ENCODE measurements around the gene SYTL3.
"Not testable (repeated sequence)": the region's sequence is repeated elsewhere in the genome, so short reads cannot be mapped to it uniquely, and the experiment has no call there.

The SYTL3 gene

GRCh38 chr6:158780246-158780884 lies 130.5 kb downstream of the SYTL3 start:
- no peak for DNase-seq

- no peak for DNase-seq
These were observed 131.3 kb downstream of the SYTL3 start for GRCh38 chr6:158780988-158781691.

GRCh38 chr6:158781692-158782373 lies 132.0 kb downstream of the SYTL3 start:
- DNase-seq, result no peak

- DNase-seq, result no peak
These were observed 132.7 kb downstream of the SYTL3 start for GRCh38 chr6:158782432-158783166.

- DNase-seq, result no peak
These were observed 133.3 kb downstream of the SYTL3 start for GRCh38 chr6:158783167-158783450.

DNA sequence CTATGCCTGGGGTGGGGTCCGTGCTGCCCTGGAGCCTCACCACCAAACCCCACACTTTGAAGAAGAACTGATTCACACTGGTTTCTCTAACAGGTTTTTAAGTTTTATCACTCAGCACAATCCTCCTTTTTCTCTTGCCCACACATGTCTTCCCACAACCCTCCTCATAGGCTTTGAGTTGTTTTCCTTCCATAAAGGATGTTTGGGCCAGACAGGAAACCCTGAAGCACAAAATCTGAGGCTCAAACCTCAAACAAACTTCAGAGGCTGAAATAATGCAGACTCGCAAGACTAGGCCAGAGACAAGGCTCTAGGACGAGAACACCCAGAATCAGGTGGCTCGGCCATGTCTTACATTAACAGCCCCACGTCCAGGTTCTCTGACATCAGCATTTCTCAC lies 134.0 kb downstream of the SYTL3 start:
- no peak for DNase-seq

GRCh38 chr6:158784505-158784904 lies 134.7 kb downstream of the SYTL3 start:
- DNase-seq, result no peak

GRCh38 chr6:158785036-158785435 lies 135.2 kb downstream of the SYTL3 start:
- DNase-seq, result no peak

- no peak for DNase-seq
These were observed 136.9 kb downstream of the SYTL3 start for GRCh38 chr6:158786645-158787304.

GRCh38 chr6:158787395-158787794 lies 137.5 kb downstream of the SYTL3 start:
- no peak for DNase-seq

DNA sequence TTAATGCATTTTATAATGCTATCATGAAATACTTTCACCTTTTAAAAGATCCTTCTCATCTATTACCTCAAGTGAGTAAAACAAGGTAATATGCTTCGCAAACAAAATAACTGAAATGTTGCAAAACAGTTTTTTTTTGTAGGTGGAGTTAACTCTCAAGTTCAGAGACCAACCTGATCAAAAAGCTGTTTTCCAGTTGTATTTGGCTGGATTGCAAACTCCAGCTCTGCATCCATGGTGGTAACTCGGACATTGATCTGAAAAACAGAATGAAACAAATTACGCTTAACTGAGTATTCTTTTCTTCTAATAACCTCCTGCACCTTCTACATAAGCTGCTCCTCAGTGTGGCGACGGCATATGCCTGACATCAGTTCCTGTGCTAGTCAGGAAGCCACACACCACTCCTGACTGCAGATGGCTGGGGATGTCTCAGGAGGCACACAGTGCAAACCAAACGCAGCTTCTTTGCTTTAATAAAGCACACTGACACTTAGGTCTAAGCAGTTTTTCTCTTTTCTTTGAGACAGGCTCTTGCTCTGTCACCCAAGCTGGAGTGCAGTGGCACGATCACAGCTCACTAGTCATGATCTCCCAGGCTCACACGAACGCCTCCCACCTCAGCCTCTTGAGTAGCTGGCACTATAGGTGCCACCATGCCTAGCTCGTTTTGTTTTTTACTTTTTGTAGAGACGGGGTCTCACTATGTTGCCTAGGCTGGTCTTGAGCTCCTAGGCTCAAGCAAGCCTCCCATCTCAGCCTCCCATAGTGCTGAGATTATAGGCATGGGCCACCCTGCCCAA lies 139.5 kb downstream of the SYTL3 start:
- no peak for DNase-seq

- DNase-seq, result no peak
These were observed 141.5 kb downstream of the SYTL3 start for GRCh38 chr6:158791274-158791855.

DNA sequence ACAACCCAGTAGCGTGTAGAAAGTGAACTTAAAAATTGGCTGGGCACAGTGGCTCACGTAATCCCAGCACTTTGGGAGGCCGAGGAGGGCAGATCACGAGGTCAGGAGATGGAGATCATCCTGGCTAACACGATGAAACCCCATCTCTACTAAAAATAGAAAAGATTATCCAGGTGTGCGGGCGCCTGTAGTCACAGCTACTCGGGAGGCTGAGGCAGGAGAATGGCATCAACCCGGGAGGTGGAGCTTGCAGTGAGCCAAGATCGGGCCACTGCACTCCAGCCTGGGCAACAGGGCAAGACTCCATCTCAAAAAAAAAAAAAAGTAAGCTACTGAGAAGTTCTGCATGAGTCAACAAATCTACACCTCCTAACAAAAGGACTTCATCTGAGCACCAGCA lies 142.7 kb downstream of the SYTL3 start:
- DNase-seq, result not testable (repeated sequence)

DNA sequence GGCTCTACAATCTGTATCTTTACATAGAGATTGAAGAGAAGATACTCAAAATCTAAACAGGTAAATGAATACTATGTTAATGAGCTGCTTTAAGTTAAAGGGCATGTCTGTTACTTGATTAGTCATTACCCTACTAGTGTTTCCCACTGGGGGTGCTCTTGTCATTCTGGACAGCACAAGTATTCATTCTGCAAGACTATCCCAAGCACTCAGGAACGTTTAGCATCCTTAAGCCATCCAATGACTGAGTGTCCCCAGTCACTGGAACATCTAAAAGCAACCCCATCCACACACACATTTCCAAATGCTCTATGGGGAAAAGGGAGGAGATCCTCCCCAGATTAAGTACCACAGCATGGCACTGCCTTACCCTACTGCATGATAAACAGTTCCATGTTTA lies 143.6 kb downstream of the SYTL3 start:
- peak; percentile 6 for DNase-seq

- DNase-seq, result no peak
These were observed 145.7 kb downstream of the SYTL3 start for GRCh38 chr6:158795516-158795915.

GRCh38 chr6:158796353-158796752 lies 146.5 kb downstream of the SYTL3 start:
- no peak for DNase-seq

- DNase-seq, result no peak
These were observed 147.8 kb downstream of the SYTL3 start for GRCh38 chr6:158797331-158798310.

DNA sequence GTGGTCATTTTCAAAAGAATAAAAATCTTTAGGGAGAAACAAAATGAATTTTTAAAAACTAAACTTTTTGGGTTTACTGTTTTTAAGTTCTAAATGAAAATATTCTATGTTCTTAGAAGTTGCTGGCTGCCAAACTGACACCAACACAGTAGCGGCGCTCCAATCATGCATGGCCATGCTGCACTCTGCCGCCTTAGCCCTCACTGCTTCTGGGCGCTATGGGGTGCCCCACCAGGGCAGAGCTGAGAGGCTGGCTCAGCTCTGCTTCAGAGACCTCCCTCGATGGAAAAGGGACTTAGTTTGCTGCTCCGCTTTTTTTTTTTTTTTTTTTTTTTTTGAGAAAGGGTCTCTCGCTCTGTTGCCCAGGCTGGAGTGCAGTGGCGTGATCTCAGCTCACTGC lies 148.5 kb downstream of the SYTL3 start:
- no peak for DNase-seq

DNA sequence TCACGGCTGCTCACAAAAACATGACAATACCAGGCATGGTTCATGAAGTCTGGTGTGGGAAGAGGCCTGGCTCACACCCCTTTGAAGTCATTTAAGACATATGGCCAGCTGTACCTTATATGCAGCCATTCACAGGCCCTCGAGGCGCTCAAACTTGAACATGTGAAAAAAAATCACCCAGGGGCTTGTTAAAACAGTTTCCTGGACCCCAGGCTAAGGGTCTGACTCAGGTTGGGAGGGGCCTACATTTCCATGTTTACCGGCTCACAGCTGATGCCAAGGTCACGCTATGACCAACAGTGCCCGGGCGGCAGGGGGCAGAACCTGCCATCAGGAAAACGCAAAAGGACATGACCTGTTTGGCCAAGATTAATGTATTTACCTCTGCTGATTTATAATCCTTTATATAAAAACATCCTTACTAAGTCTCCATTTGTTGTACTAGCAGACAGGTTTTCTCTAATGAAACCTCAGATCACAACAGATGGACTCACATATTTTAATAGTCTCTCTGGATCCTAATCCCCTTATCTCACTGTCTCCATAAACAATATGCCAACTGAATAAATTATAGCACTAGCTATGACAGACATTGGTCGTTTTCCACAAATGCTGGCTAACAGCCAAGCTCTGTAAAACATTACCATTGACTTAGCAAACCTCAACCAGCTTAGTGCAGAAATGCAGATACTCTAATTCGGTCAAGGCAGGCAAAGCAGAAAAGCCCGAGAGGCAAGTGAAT lies 149.4 kb downstream of the SYTL3 start:
- peak; percentile 44 for DNase-seq
